SK-N-MC (cell line): ENCODE results near the gene SP1.
A peak's percentile ranks its signal among the peaks of the same experiment; 100 is the strongest.

Source experiments
- EZH2 ChIP-seq: fragments of 200-600 bp; sonication (generic); IDR thresholded peaks from one replicate; pipeline ENCODE4 v1.6.1; 2017; ENCODE audit warnings: antibody characterized with exemption
- FOXP2 ChIP-seq: optimal IDR thresholded peaks from 2 replicates; pipeline ENCODE3; 2011; ENCODE audit warnings: mild to moderate bottlenecking, moderate library complexity; ENCODE audit not compliant: insufficient read depth; ENCODE audit errors: extremely low read length, control extremely low read depth
- POLR2AphosphoS5 ChIP-seq: IDR thresholded peaks from 2 replicates; pipeline ENCODE4 v1.6.1; 2012; ENCODE audit warnings: mild to moderate bottlenecking, low read depth, low read length, borderline replicate concordance

- 0 out of 2 replicates have a peak, but pooled peaks have one; percentile 17 for TF ChIP-seq POLR2AphosphoS5
- no peak for TF ChIP-seq EZH2
- TF ChIP-seq FOXP2, result no peak
Observed at GRCh38 chr12:53456654-53457366, 76.8 kb downstream of the SP1 start.
